AG10803 (cell line): ENCODE data around the gene PHF21B.
"Not testable (repeated sequence)": the region's sequence is repeated elsewhere in the genome, so short reads cannot be mapped to it uniquely, and the experiment has no call there.

Experiments
- DNase-seq: peaks from one replicate; pipeline ENCODE4 v3.0.0; 2010; ENCODE audit warnings: low read depth
- H3K4me3 ChIP-seq: 2 replicates; pipeline ENCODE4 v1.5.1; 2011; ENCODE audit warnings: mild to moderate bottlenecking, low read length, control low read depth
- CTCF ChIP-seq: conservative IDR thresholded peaks from 2 replicates; pipeline ENCODE4 v1.5.1; 2011; ENCODE audit warnings: mild to moderate bottlenecking, low read length, control low read depth, inconsistent platforms

The PHF21B gene

GRCh38 chr22:44860311-44860710 is 149.5 kb downstream of the PHF21B start:
- no peak for TF ChIP-seq CTCF
- no peak for DNase-seq
- H3K4me3 ChIP-seq: no peak overlapping the region

DNA sequence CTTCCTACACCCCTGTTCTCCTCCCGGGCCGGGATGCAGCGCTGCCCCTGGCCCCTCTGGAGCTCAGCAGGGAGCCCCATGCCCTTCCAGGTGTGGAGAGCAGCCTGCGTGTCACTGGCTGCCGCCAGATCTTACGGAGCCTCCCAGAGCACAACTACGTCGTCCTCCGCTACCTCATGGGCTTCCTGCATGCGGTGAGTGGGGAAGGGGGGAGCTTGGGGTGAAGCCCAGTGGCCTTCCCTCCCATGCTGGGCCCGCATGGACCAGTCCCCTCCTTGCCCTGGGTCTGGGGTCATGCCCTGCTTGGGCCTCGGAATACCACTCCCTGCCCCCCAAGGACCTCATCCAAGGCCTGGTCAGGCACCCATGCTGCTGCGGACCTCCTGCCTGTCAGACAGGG is 150.2 kb downstream of the PHF21B start:
- DNase-seq: no peak
- H3K4me3 ChIP-seq: no peak overlapping the region
- no peak for TF ChIP-seq CTCF

DNA sequence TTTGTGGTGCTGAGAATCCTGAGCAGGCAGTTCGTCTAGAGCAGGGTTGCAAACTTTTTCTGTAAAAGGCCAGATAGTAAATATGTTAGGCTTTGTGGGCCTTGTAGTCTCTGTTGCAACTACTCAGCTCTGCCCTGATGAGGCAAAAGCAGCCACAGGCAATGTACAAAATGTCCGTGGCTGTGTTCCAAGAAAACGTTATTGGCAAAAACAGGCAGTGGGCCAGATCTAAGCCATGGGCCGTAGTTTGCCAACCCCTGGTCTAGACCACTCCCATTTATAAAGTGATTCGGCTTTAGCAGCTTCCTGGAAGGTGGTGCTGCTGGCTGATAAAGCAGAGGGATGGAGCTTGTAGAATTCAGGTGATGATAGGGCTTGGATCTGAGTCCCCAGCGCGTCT is 151.0 kb downstream of the PHF21B start:
- not testable (repeated sequence) for DNase-seq, H3K4me3 ChIP-seq

GRCh38 chr22:44855855-44856254 is 153.9 kb downstream of the PHF21B start:
- DNase-seq: no peak
- no peak for TF ChIP-seq CTCF
- no peak overlapping the region for H3K4me3 ChIP-seq

DNA sequence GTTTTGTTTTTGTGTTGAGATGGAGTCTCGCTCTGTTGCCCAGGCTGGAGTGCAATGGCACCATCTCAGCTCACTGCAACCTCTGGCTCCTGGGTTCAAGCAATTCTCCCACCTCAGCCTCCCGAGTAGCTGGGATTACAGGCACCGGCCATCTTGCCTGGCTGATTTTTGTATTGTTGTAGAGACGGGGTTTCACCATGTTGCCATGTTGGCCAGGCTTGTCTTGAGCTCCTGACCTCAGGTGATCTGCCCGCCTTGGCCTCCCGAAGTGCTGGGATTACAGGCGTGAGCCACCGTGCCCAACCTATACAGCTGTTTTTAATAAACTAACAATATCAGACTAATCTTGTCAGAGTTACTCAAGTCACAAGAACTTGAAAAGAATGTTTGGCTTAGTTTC is 155.2 kb downstream of the PHF21B start:
- peak; percentile 11 for DNase-seq
- not testable (repeated sequence) for H3K4me3 ChIP-seq

- DNase-seq: no peak
- TF ChIP-seq CTCF: no peak
- H3K4me3 ChIP-seq: no peak overlapping the region
Observed at GRCh38 chr22:44850946-44851345, 158.9 kb downstream of the PHF21B start.

- no peak for TF ChIP-seq CTCF
- H3K4me3 ChIP-seq: no peak overlapping the region
- DNase-seq: no peak
Observed at GRCh38 chr22:44848791-44849420, 160.9 kb downstream of the PHF21B start.

DNA sequence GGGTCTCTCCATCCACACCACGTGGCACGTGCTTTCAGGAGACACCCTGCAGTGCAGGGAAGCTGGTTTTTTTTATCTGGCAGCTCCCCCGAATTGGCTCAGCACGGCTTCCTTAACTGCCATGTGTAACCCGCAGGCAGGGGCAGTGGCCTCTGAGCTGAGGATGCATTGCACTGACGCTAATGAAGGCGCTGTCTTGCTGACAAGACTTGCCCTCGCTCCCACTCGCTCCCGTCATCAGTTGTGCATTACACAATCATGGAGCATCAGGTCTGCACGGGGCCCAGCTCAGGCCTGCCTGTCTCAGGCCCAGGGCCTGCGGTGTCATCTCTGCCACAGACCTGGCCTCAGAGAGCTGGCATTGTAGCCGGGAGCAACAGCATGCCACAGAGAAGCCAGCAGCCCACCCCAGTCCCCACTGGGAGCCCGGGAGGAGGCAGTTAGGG is 161.5 kb downstream of the PHF21B start:
- DNase-seq: no peak
- TF ChIP-seq CTCF: no peak

More for the DNA sequence above, 161.5 kb downstream of the PHF21B start:
- no peak overlapping the region for H3K4me3 ChIP-seq
